ENCODE measurements around the gene KLHL2. TPM values are rescaled to one million over a fixed set of nuclear protein-coding genes. Genes with fewer than 3 reads are reported as not detected.
"Not testable (repeated sequence)": the region's sequence is repeated elsewhere in the genome, so short reads cannot be mapped to it uniquely, and the experiment has no call there.

The KLHL2 gene
- total RNA-seq, 4 donors from 2014 or later = 12.5 to 16.4 (median 14.1) TPM

DNA sequence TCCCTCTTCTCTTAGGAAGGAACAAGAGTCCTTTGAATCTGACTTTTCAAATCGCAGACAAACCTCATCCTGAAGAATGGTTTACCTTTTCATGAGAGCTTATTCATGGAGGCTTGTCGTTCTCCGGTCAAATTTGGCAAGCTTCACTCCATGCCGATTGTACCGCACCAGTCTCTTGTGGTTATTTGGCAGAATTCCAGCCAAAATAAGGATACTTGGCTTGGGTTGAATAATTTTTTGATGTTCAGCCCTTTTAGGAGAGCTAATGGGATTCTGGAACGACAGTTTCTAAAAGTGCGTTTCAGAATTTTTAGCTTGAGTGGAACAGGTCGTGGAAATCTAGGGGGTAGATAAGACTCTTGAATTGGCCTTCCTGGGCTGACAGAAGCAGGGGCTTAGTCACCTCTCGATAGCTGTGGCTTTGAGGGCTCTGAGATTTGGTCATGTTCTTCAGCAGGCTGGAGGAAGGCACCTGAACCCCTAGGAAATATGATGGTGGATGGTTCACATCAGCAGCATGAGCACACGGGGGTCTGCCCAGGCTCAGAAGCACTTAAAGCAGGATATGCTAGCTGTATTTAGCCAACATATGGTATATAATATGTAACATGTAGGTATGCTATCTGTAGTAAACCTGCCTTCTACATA lies 1.5 kb downstream of the KLHL2 start:
- Histone ChIP-seq H3K4me1 (peaks cover 30% of the 10 kb centered on the region), H3K4me3 (peak overlapping the region; percentile 97), H3K27ac (no peak overlapping the region), H3K36me3 (no peaks in the 10 kb centered on the region), H3K27me3 (no peaks in the 10 kb centered on the region), H3K9me3 (no peaks in the 10 kb centered on the region)
- WGBS = 63% methylated on average over 10 of the region's 10 CpGs
- TF ChIP-seq POLR2A (IDR thresholded peaks at IDR 0.05) (no peak), POLR2AphosphoS5 (IDR thresholded peaks at IDR 0.05) (no peak), EP300 (IDR thresholded peaks at IDR 0.05) (no peak)
- TF ChIP-seq, protein P1, sequence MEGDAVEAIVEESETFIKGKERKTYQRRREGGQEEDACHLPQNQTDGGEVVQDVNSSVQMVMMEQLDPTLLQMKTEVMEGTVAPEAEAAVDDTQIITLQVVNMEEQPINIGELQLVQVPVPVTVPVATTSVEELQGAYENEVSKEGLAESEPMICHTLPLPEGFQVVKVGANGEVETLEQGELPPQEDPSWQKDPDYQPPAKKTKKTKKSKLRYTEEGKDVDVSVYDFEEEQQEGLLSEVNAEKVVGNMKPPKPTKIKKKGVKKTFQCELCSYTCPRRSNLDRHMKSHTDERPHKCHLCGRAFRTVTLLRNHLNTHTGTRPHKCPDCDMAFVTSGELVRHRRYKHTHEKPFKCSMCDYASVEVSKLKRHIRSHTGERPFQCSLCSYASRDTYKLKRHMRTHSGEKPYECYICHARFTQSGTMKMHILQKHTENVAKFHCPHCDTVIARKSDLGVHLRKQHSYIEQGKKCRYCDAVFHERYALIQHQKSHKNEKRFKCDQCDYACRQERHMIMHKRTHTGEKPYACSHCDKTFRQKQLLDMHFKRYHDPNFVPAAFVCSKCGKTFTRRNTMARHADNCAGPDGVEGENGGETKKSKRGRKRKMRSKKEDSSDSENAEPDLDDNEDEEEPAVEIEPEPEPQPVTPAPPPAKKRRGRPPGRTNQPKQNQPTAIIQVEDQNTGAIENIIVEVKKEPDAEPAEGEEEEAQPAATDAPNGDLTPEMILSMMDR (IDR thresholded peaks at IDR 0.05) = no peak
- DNase-seq (ENCODE audit: low spot score in 2 of 2) = no peak

DNA sequence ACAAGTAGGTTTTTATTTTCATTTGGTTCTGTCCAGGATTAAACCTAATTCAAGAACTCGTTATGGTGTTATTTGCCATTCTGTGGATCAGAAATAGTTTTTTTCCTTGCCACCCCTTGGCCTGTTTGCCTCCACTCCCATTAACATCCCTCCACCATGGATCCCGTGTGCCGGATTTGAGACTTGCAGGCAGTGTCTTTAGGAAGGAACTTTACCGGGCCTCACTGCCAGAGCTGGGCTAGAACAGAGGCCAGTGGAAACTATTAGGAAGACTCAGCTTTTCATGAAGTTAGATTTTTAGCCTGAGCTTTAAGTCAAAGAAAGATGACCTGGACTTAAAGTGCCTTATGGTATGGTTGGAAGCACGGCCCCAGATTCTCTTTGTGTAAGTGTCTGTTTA lies 2.4 kb downstream of the KLHL2 start:
- H3K4me1 ChIP-seq = peaks cover 38% of the 10 kb centered on the region
- no peak overlapping the region for H3K4me3 ChIP-seq
- H3K9me3 ChIP-seq = no peaks in the 10 kb centered on the region
- no peaks in the 10 kb centered on the region for H3K27me3 ChIP-seq
- H3K27ac ChIP-seq = no peak overlapping the region
- 88% methylated on average over 5 of the region's 5 CpGs for WGBS
- no peak for DNase-seq (ENCODE audit: low spot score in 2 of 2)
- TF ChIP-seq EP300 (IDR thresholded peaks at IDR 0.05) (no peak), POLR2AphosphoS5 (IDR thresholded peaks at IDR 0.05) (no peak), POLR2A (IDR thresholded peaks at IDR 0.05) (no peak)
- TF ChIP-seq, protein P1 (IDR thresholded peaks at IDR 0.05) = no peak
- H3K36me3 ChIP-seq = no peaks in the 10 kb centered on the region

DNA sequence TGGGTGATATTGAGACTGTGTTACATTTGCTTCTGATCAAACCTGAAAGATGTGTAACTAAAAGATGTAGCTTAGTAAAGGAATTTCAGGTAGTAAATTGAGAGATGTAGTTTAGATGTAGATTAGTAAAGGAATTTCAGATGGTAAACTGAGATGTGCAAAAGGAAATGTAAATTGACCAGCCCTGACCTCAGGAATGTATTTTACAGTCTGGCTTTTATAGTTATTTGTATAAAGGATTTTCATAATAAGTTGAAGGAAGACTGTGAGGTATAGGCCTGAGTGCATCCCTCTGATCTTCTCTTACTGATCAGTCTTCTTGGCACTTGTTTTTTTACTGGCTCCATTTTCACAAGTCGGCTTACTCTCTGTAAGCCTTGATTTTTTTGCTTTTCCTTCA lies 3.2 kb downstream of the KLHL2 start:
- WGBS = 88% methylated on average over 1 of the region's 1 CpG
- no peak overlapping the region for H3K27ac ChIP-seq
- H3K27me3 ChIP-seq = no peaks in the 10 kb centered on the region
- TF ChIP-seq EP300 (IDR thresholded peaks at IDR 0.05) (no peak), POLR2A (IDR thresholded peaks at IDR 0.05) (no peak)
- H3K9me3 ChIP-seq = no peaks in the 10 kb centered on the region
- no peak for DNase-seq (ENCODE audit: low spot score in 2 of 2)
- no peak overlapping the region for H3K4me3 ChIP-seq
- H3K4me1 ChIP-seq = peaks cover 38% of the 10 kb centered on the region
- no peaks in the 10 kb centered on the region for H3K36me3 ChIP-seq

DNA sequence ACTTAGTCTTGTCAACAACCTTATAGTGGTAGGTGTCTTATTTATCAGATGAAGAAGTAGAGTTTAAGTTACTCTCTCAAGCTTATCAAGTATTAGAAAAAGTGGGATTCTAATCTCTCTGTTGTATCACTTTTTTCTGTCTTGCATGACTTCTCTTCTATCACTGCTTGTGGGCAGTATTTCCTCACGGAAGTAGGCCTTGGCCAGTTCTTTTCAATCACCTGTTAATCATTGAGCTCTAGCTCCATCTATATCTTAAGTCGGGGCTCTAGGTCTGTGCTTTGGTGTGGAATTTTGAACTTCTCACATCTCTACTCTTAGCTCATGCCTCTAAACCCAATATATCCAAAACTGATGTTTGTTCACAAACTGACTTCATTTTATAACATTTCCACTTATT lies 5.3 kb downstream of the KLHL2 start:
- not testable (repeated sequence) for H3K36me3 ChIP-seq; H3K27ac ChIP-seq; H3K9me3 ChIP-seq; H3K4me3 ChIP-seq; H3K27me3 ChIP-seq; DNase-seq (ENCODE audit: low spot score in 2 of 2)
- WGBS = 92% methylated on average over 2 of the region's 2 CpGs
- peaks cover 27% of the 10 kb centered on the region for H3K4me1 ChIP-seq

DNA sequence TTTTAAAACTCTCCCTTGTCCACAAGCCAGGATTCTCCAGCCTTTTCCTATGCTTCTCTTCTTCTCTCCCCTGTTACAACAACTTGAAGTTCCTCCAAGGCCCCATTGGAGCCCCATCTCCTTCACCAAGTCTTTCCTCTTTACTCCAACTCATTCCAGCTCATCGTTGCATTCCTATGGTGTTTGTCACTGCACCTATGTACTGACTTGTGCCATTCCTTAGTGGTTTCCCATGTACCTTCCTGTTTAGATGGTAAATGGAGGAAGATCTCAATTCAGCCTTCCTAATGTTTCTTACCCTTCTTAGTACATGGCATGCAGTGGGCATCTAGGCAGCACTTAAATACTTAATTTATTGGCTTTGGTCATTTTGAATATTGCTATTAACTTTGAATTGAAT lies 6.0 kb downstream of the KLHL2 start:
- H3K36me3 ChIP-seq; H3K9me3 ChIP-seq; DNase-seq (ENCODE audit: low spot score in 2 of 2); H3K4me3 ChIP-seq; H3K27ac ChIP-seq; H3K27me3 ChIP-seq: not testable (repeated sequence)
- H3K4me1 ChIP-seq = peaks cover 24% of the 10 kb centered on the region
- WGBS = 82% methylated on average over 1 of the region's 1 CpG

DNA sequence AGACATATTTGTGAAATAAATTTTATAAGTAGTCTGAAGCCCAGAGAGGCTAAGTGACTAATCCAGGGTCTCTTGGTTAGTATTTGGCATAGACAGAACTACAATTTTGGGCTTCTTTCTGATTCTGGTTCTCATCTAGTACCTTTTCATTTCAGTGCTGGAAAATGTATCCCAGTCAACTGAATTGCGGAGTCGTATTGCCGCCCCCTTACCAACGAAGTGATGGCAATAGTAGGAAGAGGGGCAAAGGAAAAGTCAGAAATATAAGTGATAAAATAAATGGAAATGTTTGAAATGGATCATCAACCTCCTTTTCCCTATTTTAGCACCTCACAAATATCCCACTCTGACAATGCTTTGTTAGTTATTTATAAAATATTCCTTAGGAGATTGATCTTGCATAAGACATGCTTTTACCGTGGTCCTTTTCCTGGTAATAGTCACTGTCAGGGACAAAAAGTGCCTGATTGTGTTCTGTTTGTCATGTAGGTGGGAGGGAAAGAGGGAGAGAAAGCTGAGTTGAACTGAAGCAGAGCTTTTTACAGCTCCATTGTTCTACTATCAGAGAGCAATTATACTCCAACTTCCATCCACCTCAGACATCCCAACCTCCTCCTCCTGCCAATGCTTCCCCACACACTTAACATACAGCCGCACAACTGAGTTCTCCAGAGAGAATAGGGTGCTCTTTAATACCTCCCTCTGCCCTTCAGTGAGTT lies 6.8 kb downstream of the KLHL2 start:
- WGBS = 89% methylated on average over 6 of the region's 6 CpGs

DNA sequence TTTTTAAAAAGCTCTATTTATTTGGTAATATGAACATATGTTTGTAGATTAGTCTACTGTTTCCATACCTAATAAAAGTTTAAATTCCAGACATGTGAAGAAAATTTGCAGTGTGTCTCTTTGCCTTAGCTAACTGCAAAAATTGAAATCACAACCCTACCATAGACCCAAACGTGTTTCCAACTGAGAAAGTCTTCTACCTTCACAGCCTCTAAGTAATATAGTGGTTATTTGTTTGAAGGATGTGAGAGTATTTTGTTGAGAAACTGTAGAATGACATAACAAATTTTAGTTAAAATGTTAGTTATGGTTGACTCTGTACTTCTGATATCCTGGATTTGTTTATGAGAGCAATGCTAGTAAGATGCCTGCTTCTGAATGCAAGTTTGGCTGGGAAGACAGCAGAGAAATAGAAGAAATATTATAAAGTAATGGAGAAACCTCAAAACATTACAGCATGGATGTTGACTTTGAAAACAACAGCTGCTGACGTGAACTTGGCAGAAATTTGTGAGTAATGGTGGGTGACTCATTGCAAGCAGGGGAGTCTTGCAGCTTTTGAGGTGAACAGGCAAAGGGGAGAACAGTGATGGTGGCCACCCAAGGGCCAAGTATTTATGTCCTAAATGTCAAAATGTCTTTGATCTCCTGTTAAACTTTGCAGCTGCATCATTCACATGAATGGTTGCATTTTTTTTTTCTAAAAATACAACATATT lies 7.8 kb downstream of the KLHL2 start:
- not testable (repeated sequence) for H3K27ac ChIP-seq; H3K4me1 ChIP-seq; H3K9me3 ChIP-seq; H3K4me3 ChIP-seq; H3K36me3 ChIP-seq; DNase-seq (ENCODE audit: low spot score in 2 of 2); H3K27me3 ChIP-seq
- WGBS = 43% methylated on average over 2 of the region's 2 CpGs

More for the DNA sequence above, 6.8 kb downstream of the KLHL2 start:
- H3K4me3 ChIP-seq; DNase-seq (ENCODE audit: low spot score in 2 of 2); H3K27me3 ChIP-seq; H3K27ac ChIP-seq; H3K36me3 ChIP-seq; H3K9me3 ChIP-seq: not testable (repeated sequence)
- H3K4me1 ChIP-seq = peaks cover 16% of the 10 kb centered on the region

DNA sequence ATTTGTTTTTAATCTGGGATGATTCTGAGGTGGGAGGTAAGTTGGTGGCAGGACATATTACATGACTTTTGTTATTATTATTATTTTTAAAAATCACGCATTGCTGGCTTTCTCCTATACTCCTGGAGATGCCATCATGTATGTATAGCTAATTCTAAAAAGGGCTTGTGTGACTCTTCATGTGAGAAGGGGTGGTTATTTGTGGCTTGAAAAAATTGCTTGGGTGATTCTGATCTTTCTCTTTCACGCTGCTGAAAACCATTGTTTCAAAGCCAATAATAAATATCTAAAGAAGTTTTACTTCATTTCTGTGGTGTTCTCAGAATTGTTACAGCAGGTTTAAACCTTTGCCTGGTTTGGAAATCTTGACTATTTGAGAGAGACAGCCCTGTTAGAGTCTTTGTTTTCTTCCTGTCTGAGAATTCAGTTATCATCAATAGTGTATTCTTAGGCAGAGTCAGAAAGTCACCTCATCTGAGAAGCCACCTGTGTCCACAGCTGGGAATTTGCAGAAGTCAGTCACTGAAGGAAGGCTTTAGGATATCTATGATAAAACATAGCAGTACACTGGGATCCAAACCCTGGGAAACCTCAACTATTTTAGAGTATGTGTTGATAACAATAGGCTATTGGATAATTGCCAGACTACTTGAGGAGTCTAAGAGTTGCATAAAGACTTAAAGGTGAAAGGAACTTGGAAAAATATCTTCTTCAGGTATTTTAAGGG lies 8.6 kb downstream of the KLHL2 start:
- not testable (repeated sequence) for H3K4me1 ChIP-seq; H3K27ac ChIP-seq; H3K4me3 ChIP-seq; H3K27me3 ChIP-seq; DNase-seq (ENCODE audit: low spot score in 2 of 2); H3K36me3 ChIP-seq; H3K9me3 ChIP-seq
- 71% methylated on average over 2 of the region's 2 CpGs for WGBS
